Activated T-helper 1 cell treated with anti-CD3 and anti-CD28 coated beads, Interleukin-12 subunit alpha, Interleukin-12 subunit beta, Interleukin-2, Interleukin-4 antibody, amounts not matched to agents 30 ng/mL and 10 ng/mL and 1 ng/mL, durations not matched to agents 14 hours and 24 hours and 36 hours (primary cell): Measurements from ENCODE around the gene RAP1GAP. TPM values are rescaled to one million over a fixed set of nuclear protein-coding genes. Genes with fewer than 3 reads are reported as not detected.

Experiments
- DNase-seq: peaks from one replicate; pipeline ENCODE4 v3.0.0; 2021; ENCODE audit warnings: low spot score
- H3K27ac Mint-ChIP-seq: one replicate; pipeline ENCODE4 v1.8.0; 2021; ENCODE audit warnings: mild to moderate bottlenecking, mixed read lengths
- H3K27me3 Mint-ChIP-seq: one replicate; pipeline ENCODE4 v1.8.0; 2022; ENCODE audit warnings: mild to moderate bottlenecking, moderate library complexity, mixed read lengths; ENCODE audit not compliant: insufficient read depth
- H3K36me3 Mint-ChIP-seq: one replicate; pipeline ENCODE4 v1.8.0; 2021; ENCODE audit warnings: low read depth, mixed read lengths
- H3K4me1 Mint-ChIP-seq: one replicate; pipeline ENCODE4 v1.8.0; 2021; ENCODE audit warnings: low read depth, mixed read lengths
- H3K4me3 Mint-ChIP-seq: one replicate; pipeline ENCODE4 v1.8.0; 2021; ENCODE audit warnings: mild to moderate bottlenecking, moderate library complexity, mixed read lengths
- H3K9me3 Mint-ChIP-seq: one replicate; pipeline ENCODE4 v1.8.0; 2021; ENCODE audit warnings: mixed read lengths
- intact Hi-C: fragments of 100-400 bp; cut with micrococcal nuclease; formaldehyde crosslinking; loops from one replicate; pipeline ENCODE4 v1.15.1; 2024
- total RNA-seq: library from RNA; stranded (reverse); gene quantifications from 2 replicates; pipeline ENCODE4 v1.2.3, GENCODE V29; 2022

Gene RAP1GAP
- total RNA-seq, 1 donor from 2014 or later: 0.23 TPM

GRCh38 chr1:21610989-21611785, 58.0 kb downstream of the RAP1GAP start:
- DNase-seq: no peak
- Mint-ChIP-seq H3K36me3 (no peaks in the 10 kb centered on the region), H3K9me3 (no peaks in the 10 kb centered on the region), H3K4me1 (peaks cover 10% of the 10 kb centered on the region), H3K27me3 (peaks cover 7% of the 10 kb centered on the region), H3K4me3 (no peak overlapping the region), H3K27ac (no peak overlapping the region)
- intact Hi-C loops: no loop called here

- H3K27me3 Mint-ChIP-seq: peaks cover 7% of the 10 kb centered on the region
- peaks cover 10% of the 10 kb centered on the region for H3K4me1 Mint-ChIP-seq
- no peaks in the 10 kb centered on the region for H3K36me3 Mint-ChIP-seq
- H3K4me3 Mint-ChIP-seq: no peak overlapping the region
- H3K9me3 Mint-ChIP-seq: no peaks in the 10 kb centered on the region
- no peak for DNase-seq
- intact Hi-C loops: no loop called here
- H3K27ac Mint-ChIP-seq: no peak overlapping the region
Measured at GRCh38 chr1:21610027-21610426, 59.1 kb downstream of the RAP1GAP start.

- H3K9me3 Mint-ChIP-seq: no peaks in the 10 kb centered on the region
- H3K36me3 Mint-ChIP-seq: no peaks in the 10 kb centered on the region
- intact Hi-C loops: no loop called here
- peaks cover 17% of the 10 kb centered on the region for H3K4me1 Mint-ChIP-seq
- DNase-seq: no peak
- H3K27ac Mint-ChIP-seq: no peak overlapping the region
- peaks cover 7% of the 10 kb centered on the region for H3K27me3 Mint-ChIP-seq
- no peak overlapping the region for H3K4me3 Mint-ChIP-seq
Measured at GRCh38 chr1:21608798-21609197, 60.4 kb downstream of the RAP1GAP start.

- Mint-ChIP-seq H3K9me3 (no peaks in the 10 kb centered on the region), H3K27me3 (peaks cover 4% of the 10 kb centered on the region), H3K36me3 (no peaks in the 10 kb centered on the region), H3K27ac (peak overlapping the region; percentile 7), H3K4me1 (peaks cover 17% of the 10 kb centered on the region), H3K4me3 (peak overlapping the region; percentile 59)
- intact Hi-C loops: loop anchor here (1.0 kb wide), 1 partner anchor 14 kb away; no protein-coding TSS in a partner anchor
- DNase-seq: peak; percentile 65
Measured at GRCh38 chr1:21607549-21608529, 61.3 kb downstream of the RAP1GAP start.

- DNase-seq: no peak
- H3K27ac Mint-ChIP-seq: no peak overlapping the region
- H3K9me3 Mint-ChIP-seq: no peaks in the 10 kb centered on the region
- peaks cover 17% of the 10 kb centered on the region for H3K4me1 Mint-ChIP-seq
- peaks cover 4% of the 10 kb centered on the region for H3K27me3 Mint-ChIP-seq
- H3K4me3 Mint-ChIP-seq: no peak overlapping the region
- intact Hi-C loops: no loop called here
- no peaks in the 10 kb centered on the region for H3K36me3 Mint-ChIP-seq
Measured at GRCh38 chr1:21605964-21606705, 63.0 kb downstream of the RAP1GAP start.

- Mint-ChIP-seq H3K4me3 (no peak overlapping the region), H3K36me3 (no peaks in the 10 kb centered on the region), H3K27me3 (peaks cover 4% of the 10 kb centered on the region), H3K4me1 (peaks cover 17% of the 10 kb centered on the region), H3K9me3 (no peaks in the 10 kb centered on the region), H3K27ac (no peak overlapping the region)
- intact Hi-C loops: no loop called here
- DNase-seq: no peak
Measured at GRCh38 chr1:21605012-21605715, 64.0 kb downstream of the RAP1GAP start.

GRCh38 chr1:21604208-21604957, 64.8 kb downstream of the RAP1GAP start:
- Mint-ChIP-seq H3K9me3 (no peaks in the 10 kb centered on the region), H3K36me3 (no peaks in the 10 kb centered on the region), H3K27me3 (peaks cover 2% of the 10 kb centered on the region), H3K4me1 (peaks cover 17% of the 10 kb centered on the region), H3K27ac (no peak overlapping the region), H3K4me3 (no peak overlapping the region)
- intact Hi-C loops: no loop called here
- DNase-seq: no peak

GRCh38 chr1:21603177-21604138, 65.7 kb downstream of the RAP1GAP start:
- no peaks in the 10 kb centered on the region for H3K36me3 Mint-ChIP-seq
- H3K27ac Mint-ChIP-seq: no peak overlapping the region
- peaks cover 17% of the 10 kb centered on the region for H3K4me1 Mint-ChIP-seq
- peaks cover 2% of the 10 kb centered on the region for H3K27me3 Mint-ChIP-seq
- DNase-seq: no peak
- H3K9me3 Mint-ChIP-seq: no peaks in the 10 kb centered on the region
- intact Hi-C loops: no loop called here
- no peak overlapping the region for H3K4me3 Mint-ChIP-seq

- Mint-ChIP-seq H3K36me3 (no peaks in the 10 kb centered on the region), H3K27ac (no peak overlapping the region), H3K4me3 (no peak overlapping the region), H3K4me1 (peaks cover 7% of the 10 kb centered on the region), H3K9me3 (no peaks in the 10 kb centered on the region), H3K27me3 (no peaks in the 10 kb centered on the region)
- intact Hi-C loops: no loop called here
- no peak for DNase-seq
Measured at GRCh38 chr1:21601278-21602048, 67.7 kb downstream of the RAP1GAP start.

GRCh38 chr1:21599402-21599801, 69.8 kb downstream of the RAP1GAP start:
- DNase-seq: no peak
- Mint-ChIP-seq H3K36me3 (no peaks in the 10 kb centered on the region), H3K4me1 (peaks cover 5% of the 10 kb centered on the region), H3K9me3 (no peaks in the 10 kb centered on the region), H3K4me3 (no peak overlapping the region), H3K27me3 (peaks cover 3% of the 10 kb centered on the region), H3K27ac (no peak overlapping the region)
- intact Hi-C loops: no loop called here
